Globus pallidus (tissue), 1 donor: ENCODE results near the gene ARID3A.
"Not testable (repeated sequence)": the region's sequence is repeated elsewhere in the genome, so short reads cannot be mapped to it uniquely, and the experiment has no call there.

ENCODE experiments used
- DNase-seq: peaks from one replicate; pipeline ENCODE4 v3.0.0-alpha.2; 2015; ENCODE audit warnings: low spot score

ARID3A gene

DNA sequence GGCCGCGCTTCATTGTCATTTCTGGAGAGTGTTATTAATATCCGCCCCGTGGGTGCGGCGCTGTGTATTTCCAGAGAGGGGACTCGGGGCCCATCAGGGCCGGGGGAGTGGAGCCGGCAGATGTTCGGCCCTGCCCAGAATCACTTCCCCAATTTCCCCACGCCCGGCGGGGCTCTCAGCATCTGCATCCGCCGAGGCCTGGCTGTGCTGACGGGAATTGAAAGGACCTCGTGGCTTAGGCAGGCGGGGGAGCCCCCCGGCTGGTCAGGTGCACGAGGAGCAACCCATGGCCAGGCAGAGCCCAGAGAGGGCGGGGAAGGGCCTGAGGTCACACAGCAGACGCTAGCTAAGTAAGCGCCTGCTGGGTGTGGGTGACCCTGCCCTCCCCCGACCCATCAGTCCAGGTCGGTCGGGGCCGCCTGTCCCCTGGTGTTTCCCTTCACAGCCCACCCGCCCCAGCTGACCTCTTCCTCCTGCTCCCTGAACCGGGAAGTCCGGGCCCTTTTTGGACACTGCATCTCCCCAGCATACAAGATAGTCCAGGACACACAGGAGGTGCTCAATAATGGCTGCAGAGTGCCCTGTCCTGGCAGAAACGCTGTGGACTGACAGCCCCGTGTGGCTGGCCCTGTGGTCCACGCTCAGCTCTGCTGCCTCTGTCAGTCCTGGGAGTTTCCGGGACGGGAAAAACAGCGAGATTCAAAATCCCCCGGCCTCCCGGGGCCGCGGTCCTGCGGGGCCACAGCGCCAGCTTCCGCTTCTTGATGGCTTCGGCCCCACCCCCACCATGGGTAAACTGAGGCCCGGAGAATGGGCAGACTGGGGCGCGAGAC lies 22.1 kb downstream of the ARID3A start:
- peak; percentile 43 for DNase-seq

DNA sequence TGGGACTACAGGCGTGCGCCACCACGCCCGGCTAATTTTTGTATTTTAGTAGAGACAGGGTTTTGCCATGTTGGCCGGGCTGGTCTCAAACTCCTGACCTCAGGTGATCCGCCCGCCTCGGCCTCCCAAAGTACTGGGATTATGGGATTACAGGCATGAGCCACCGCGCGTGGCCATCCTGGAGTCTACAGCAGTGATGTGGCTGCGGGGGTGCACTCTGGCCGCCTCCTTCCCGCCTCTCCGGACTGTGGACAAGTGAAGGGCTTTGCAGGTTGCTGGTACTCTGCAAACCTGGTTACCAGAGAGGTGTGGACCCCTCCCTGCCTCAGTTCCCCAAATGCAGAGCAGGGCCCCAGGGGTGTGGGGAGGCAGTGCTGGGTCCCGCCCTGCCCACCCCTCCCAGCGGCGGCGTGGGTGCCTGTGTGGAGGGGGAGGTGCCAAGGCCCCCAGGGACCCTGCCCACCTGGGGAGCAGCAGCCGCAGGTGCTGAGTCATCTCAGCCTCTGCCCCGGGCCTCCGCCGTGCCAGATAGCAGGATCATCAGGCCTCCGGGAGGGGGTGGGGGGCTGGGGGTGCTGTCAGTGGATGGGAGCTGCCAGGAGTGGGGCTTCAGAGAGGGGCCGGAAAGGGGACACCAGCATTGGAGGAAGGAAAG lies 23.1 kb downstream of the ARID3A start:
- no peak for DNase-seq

DNA sequence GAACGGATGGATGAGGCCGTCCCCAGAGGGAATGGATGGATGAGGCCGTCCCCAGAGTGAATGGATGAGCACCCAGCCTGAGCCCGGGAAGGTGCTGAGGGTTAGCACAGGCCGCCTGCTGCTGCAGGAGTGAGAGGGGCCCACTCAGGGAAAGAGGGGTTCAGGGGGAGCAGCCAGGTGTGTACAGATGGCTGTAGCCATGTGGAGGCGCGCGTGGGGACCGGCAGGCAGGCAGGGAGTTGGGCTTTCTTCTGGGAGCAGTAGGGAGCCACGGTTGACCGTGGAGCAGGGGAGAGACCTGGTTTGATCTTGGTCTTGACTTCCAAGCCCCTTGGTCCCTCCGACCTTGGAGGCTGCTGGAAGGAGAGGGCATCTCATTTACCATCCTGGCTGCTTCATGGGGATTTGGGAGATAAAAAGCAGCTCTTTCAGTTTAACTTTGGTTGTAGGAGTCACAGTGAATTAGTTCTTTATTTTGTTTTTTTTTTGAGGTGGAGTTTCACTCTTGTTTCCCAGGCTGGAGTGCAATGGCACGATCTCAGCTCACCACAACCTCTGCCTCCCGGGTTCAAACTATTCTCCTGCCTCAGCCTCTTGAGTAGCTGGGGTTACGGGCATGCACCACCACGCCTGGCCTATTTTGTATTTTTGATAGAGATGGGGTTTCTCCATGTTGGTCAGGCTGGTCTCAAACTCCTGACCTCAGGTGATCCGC lies 24.7 kb downstream of the ARID3A start:
- DNase-seq: no peak

DNA sequence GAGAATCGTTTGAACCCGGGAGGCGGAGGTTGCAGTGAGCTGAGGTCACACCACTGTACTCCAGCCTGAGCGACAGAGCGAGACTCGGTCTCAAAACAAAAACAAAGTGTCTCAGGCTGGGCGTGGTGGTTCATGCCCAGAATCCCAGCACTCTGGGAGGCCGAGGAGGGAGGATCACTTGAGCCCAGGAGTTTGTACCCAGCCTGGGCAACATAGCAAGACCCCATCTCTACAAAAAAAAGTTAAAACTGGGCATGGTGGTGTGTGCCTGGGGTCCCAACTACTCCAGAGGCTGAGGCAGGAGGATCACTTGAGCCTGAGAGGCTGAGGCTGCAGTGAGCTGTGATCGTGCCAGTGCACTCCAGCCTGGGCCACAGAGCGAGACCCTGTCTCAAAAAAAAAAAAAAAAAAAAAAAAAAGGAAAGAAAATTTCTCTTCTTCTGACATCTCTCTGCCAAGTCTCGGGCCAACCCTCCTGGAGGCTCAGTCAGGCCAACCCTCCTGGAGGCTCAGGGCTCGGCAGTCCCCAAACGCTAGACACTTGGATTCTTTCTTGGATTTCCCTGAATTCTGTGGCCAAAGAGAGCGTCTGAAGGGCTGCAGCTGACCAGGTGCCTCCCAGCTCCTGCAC lies 26.3 kb downstream of the ARID3A start:
- no peak for DNase-seq

DNA sequence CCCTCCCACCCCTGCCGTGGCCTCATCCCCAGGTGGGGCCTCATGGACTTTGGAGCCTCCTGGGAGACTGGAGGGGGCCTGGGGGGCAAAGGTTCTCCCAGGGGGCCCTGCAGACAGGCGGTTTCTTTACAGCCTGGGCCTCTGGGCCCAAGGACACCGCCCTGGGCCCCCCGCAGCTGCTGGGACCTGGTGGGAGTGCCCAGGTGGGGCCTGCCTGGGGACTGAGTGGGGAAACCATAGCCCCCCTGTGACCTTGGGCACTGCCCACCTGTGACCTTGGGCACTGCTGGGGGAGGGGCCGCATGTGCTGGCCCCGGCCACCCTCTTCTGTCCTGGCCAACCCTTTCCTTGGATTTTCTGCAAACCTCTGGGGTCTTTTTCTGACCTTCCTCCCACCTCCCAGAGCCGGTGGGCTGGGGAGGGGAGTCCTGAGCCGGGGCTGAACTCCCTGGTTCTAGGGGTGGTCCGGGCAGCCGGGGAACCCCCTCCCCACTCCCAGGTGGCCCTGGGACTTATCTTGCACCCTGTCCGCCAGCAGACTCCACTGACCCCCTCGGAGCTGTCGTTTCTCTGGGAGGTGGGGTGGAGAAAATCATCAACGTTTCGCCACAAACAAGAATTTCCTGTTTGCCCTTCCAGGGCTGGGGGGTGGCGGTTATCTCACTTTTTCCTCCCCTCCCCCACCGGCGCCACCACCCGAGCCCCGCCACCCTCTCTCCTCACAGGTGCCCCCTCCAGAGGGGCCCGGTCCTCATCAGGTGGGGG lies 27.0 kb downstream of the ARID3A start:
- DNase-seq: no peak

DNA sequence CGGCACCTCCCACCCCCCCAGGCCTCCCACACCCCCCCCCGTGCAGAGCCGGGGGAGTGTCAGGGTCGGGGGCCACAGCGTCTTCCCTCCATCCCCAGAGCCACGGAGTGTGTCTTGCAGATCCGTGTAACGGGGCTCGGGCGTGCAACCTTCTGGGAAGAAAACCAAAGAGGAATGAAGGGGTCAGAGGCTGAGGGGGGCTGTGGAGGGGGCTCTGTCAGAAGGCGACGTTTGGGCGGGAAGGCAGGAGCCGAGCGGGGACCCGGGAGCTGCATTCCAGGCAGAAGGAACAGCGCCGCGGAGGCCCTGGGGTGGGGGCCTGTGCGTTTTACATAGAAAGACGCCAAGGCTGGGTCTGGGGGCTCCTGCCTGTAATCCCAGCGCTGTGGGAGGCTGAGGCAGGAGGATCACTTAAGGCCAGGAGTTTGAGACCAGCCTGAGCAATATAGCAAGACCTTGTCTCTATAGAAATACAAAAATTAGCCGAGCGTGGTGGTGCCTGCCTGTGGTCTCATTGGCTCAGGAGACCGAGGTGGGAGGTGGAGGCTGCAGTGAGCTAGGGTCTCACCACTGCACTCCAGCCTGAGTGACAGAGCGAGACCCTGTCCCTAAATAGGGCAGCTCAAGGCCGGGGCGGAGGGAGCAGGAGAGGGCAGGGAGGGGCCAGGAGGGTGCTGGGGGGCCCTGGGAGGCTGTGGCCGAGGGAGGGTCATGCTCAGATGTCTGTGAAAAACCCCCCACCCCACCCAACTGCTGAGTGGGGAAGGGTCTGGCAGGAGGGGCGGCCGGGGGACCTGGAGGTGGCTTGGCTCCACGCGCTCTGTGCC lies 27.8 kb downstream of the ARID3A start:
- DNase-seq: no peak

DNA sequence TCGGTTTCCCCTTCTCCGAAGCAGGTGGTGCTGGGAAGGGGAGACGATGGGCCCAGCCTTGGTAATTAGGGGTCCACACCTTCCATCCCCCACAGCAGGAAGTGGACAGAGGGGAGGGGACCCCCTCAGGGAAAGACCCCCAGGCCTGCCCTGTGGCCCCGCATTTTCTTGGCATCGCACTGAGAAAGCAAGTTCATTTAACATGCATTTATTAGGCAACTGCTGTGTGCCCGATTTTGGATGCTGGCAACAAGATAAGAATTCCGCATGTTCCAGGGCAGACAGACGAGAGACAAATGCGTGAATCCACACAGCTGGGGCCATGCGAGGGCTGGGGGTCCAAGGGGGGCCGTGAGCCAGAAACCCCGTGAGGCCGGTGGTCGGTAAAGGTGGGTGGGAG lies 28.4 kb downstream of the ARID3A start:
- DNase-seq: no peak

DNA sequence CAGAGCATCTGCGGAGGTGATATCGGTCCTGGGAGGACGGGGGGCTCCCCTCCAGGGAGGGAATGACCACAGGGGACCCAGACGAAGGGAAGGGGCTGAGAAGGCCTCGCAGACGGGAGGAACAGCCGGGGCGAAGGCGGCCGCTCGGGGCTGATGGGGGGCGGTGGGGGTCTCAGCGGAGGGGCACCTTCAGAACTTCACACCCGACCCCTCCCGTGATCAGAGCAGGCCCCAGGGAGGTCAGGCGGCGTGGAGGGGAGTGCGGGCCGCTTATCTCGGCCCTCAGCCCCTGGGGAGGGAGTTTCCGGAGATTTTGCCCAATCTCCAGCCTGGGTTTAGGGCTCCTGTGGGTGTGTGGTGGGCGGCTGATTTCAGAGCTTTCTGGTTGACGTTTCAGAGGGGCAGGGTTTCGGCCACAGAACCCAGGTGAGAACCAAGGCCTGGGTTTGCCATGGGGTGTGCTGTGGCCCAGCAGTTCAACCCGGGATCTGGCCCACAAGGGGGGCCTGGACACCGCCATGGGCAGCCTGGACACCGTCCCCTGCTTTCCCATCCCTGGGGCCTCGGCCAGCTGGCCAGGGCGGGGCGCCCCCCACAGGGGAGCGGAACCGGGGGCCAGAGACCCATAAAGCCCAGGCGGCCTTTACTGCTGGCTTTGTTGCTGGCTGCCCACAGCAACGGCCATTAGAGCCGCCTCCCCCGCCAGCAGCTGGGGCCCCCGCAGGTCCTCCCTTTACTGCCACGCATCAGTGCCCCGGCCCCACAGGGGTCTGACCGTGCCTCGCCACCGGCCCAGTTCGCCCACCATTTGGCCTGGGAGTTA lies 29.0 kb downstream of the ARID3A start:
- no peak for DNase-seq

DNA sequence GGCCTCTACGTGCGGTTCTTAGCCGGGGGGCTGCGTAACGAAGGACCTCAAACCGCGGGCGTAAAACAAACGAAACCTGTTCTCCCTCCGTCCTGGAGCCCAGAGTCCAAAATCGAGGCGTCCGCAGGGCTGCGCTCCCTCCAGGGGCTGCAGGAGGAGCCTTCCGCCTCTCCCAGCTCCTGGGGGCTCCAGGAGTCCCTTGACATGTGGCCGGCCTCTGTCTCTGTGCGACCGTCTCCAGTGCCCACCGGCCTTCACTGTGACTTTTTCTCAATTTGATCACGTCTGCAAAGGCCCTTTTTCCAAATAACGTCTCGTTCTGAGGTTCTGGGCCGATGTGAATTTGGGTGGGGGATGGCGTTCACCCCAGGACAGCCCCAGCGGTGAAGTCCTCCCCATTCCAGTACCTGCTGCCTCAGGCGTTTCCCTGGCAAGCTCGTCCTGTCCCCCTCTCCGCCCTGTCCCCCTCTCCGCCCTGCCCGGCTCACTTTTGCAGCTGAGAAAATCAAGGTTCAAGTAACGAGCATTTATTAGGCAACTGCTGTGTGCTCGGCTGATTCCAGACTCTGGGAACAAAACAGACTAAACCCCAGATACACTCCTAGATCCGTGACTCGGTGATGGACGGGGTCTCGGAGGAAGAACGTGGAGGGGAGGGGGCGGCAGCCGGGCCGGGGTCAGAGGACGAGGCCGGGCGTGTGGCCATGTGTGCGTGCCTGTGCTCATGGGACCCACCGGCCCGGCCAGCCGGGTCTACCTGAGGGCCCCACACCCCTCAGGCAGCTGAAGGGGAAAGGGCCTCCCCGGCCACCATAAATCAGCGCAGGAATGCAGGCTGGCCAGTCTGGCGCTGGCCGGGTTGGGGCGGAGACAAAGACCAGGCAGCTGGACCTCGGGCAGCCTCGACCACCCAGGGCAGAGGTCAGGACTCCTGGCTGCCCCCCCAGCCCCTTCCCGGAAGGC lies 30.2 kb downstream of the ARID3A start:
- no peak for DNase-seq

DNA sequence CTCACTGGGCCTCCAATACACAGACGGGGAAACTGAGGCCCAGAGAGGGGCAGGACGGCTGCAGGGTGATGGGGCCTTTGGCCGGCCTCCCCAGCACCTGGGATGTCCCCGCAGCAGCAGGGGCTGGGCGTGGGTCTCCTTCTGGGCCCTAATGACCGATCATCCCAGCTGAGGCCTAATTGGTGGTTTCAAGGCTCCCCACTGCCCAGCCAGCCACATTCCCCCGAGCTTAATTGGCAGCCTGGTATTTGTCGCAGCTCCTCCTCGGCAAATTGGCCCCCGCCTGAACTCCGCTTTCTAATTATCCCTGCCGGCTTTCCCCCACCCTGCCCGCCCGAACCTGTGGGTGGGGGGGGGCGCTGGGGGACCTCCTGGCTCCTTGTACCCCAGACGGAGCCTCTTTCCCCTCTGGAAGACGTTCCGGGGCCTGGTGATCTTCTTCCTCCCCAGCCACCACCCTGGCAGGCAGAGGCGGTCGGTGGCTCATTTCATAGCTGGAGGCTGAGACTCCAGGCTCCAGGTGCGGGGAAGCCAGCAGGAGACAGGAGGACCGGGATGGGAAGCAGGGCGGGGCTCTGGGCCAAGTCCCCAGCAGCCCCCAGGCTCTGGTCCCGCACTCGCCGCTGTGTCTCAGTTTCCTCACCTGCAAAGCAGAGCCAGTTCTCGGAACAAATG lies 31.1 kb downstream of the ARID3A start:
- DNase-seq: no peak

DNA sequence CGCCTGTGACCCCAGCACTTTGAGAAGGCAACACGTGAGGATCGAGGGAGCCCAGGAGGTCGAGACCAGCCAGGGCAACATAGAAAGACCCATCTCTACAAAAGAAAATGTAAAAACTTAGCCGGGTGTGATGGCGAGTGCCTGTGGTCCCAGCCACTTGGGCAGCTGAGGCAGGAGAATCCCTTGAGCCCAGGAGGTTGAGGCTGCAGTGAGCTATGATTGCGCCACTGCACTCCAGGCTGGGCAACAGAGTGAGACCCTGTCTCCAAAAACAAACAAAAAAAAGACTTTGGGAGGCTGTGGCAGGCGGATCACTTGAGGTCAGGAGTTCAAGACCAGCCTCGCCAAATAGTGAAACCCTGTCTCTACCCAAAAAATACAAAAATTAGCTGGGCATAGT lies 31.7 kb downstream of the ARID3A start:
- DNase-seq: not testable (repeated sequence)

DNA sequence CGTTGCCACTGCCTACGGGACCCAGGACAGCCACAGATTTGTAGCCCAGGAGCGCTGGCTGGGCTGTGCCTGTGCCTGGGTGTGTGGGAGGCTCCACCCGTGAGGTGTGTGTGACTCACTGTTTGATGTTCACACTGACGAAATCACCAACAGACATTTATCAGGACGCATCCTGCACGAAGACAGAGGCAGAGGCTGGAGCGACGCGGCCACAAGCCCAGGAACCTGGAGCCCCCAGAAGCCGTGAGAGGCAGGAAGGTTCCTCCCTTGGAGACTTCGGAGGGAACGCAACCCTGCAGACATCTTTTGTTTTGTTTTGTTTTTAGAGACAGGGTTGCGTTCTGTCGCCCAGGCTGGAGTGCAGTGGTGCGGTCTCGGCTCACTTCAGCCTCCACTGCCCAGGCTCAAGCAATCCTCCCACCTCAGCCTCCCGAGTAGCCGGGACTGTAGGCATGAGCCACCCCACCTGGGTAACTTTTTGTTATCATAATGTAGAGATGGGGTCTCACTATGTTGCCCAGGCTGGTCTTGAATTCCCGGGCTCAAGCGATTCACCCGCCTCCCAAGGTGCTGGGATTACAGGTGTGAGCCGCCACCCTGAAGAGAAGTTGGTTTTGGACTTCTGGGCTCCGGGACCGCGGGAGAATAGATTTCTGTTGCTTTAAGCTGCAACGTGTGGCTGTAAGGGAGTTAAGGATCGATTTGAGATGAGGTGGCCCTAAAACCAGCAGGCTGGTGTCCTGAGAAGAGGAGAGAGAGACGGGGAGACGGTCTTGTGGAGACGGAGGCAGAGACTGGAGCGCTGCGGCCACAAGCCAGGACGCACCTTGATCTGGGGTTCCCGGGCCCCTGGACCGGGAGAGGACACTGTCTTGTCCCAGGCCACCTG lies 33.4 kb downstream of the ARID3A start:
- DNase-seq: no peak

DNA sequence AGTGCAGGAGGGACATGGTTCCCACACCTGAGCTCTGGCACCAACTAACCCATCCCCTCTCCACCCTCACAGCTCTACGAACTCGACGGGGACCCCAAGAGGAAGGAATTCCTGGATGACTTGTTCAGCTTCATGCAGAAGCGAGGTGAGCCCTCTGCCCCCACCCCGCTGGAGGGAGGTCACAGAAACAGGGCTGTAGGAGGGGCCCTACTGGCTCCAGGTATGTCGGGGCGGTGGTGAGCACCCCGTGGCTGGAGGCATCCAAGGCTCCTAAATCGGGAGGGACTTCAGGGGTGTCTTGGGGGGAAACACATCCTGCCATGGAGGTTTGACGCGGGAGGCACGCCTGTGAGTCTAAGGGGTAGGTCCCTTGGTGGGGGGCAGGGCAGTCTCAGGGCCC lies 34.2 kb downstream of the ARID3A start:
- DNase-seq: no peak

DNA sequence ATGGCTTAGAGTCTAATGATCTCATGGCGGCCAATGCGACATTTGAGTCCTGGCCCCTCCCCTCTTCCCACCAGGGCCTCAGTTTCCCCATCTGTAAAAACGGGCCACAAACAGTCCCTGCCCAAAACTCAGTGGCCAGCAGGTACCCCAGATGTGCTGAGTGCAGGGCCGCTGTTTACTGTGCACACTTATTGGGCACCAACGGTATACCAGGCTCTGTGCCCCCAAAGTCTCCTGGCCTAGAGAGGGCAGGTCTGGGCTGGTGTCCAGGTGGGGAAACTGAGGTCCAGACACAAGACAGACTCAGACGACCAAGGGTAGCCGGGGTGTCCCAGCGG lies 34.7 kb downstream of the ARID3A start:
- no peak for DNase-seq

DNA sequence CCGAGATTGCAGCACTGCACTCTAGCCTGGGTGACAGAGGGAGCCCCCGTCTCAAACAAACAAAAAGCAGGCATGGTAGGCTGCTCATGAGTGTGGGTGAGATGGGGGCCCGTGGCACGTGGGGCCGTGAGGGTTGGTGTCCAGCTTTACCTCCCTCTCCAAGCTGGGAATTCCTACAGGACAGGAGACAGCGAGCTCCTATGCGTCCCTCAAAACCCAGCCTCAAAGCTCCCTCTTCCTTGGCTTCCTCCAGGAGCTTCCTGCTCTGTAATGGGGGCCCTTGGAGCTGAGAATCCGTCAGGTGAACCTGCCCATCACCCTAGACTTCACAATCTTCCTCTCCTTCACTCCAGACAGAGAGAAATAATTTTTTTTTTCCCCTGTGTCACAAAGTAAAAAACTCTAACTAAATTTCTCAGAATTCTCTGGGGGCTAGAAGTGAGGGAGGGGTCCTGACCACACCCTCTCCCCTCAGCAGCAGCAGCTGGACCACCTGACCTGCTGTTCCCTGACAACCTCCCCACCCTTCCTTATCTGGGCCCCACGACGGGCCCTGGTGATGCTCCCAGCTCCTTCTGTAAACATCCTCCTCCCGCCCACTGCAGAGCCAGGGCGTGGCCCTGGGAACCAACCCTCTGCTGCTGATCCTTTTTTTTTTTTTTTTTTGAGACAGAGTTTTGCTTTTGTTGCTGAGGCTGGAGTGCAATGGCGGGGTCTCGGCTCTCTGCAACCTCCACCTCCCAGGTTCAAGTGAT lies 36.2 kb downstream of the ARID3A start:
- DNase-seq: no peak

DNA sequence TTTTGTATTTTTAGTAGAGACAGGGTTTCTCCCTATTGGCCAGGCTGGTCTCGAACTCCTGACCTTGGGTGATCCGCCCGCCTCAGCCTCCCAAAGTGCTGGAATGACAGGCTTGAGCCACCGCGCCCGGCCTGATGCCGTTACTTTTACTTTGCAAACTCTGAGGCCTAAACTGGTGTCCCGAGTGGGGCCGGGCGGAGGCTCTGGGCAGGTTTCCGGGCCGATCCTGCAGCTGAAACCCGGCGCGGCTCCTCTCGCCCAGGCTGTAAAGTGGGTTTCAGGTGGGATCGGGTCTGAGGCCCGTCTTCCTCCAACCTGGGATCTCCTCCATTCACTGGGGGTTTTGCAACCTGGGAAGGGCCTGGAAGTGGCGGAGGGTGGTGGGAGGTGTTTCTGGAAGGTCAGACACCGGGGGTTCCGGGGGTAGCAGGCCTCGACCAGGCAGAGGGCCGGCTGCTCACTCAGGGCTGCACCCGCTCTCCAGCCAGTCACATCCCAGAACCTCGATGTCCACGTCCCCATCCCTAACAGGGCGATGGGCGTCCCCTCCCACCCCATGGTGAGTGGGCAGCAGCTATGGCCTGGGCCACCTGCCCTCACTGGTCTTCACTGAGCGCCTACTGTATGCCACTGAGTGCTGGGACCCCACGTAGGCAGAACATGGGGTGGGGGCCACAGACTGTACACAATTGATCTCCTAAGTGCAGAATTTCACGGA lies 37.0 kb downstream of the ARID3A start:
- DNase-seq: no peak
